GM10248 (cell line): ENCODE data around the gene CRIM1.
"Not testable (repeated sequence)": the region's sequence is repeated elsewhere in the genome, so short reads cannot be mapped to it uniquely, and the experiment has no call there.

Source experiments
- CTCF ChIA-PET: fragments of 300-600 bp; sonication (Branson Sonifier 250); formaldehyde crosslinking; extraction: SDS; loops from one replicate; lab custom pipeline; 2021; ENCODE audit warnings: antibody characterized with exemption; lab: Yijun Ruan, JAX
- POLR2A ChIA-PET: fragments of 350-650 bp; sonication (Branson Sonifier 250); formaldehyde crosslinking; extraction: SDS; loops from one replicate; lab custom pipeline; 2020; ENCODE audit warnings: antibody characterized with exemption; lab: Yijun Ruan, JAX
- DNase-seq: peaks from one replicate; pipeline ENCODE4 v3.0.0; 2012; ENCODE audit errors: extremely low spot score
- TF ChIP-seq, protein P1 (sequence below): IDR thresholded peaks from 2 replicates; pipeline ENCODE4 v1.5.1; 2012; ENCODE audit warnings: mild to moderate bottlenecking, low read depth; ENCODE audit errors: extremely low read depth, missing control alignments, control extremely low read depth

CRIM1 gene, protein sequence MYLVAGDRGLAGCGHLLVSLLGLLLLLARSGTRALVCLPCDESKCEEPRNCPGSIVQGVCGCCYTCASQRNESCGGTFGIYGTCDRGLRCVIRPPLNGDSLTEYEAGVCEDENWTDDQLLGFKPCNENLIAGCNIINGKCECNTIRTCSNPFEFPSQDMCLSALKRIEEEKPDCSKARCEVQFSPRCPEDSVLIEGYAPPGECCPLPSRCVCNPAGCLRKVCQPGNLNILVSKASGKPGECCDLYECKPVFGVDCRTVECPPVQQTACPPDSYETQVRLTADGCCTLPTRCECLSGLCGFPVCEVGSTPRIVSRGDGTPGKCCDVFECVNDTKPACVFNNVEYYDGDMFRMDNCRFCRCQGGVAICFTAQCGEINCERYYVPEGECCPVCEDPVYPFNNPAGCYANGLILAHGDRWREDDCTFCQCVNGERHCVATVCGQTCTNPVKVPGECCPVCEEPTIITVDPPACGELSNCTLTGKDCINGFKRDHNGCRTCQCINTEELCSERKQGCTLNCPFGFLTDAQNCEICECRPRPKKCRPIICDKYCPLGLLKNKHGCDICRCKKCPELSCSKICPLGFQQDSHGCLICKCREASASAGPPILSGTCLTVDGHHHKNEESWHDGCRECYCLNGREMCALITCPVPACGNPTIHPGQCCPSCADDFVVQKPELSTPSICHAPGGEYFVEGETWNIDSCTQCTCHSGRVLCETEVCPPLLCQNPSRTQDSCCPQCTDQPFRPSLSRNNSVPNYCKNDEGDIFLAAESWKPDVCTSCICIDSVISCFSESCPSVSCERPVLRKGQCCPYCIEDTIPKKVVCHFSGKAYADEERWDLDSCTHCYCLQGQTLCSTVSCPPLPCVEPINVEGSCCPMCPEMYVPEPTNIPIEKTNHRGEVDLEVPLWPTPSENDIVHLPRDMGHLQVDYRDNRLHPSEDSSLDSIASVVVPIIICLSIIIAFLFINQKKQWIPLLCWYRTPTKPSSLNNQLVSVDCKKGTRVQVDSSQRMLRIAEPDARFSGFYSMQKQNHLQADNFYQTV

DNA sequence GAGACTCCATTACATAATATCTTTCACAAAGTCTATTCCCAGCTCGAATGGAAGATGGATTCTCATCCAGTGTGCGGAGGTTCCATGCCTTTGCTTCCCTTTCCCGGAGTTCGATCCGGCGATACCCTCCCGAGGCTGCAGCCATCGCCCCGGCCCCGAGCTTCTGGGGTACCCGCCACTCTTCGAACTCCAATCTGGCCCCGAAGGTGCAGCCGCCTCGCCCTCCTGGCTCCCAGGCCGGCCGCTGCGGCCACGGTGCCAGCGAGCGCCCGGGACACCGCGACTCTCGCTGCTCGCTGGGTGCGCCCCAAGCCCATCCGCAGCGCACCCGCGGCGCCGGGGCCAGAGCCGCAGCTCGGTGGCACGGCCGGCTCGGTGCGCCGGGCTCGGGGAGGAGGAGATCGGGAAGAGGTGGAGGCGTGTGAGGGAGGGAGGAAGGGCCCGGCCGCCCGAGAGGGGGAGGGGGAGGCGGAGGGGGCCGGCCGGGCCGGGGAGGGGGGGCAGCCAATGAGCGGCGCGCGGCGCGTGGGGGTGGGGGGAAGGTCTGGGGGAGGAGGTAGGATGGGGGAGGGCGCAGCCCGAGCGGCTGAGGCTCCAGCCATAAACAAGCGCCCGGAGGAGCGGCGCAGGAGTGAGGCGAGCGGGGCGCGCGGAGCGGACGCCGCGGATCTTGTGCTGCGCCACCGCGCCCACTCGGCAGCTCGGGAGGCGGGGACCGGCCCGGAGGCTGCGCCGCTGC lies at the start of gene CRIM1:
CRIM1 (plus strand) TSS at position 628 of the 739 bp plus-strand sequence. CDS start 515 bp downstream, outside the sequence.
- POLR2A ChIA-PET, result interaction anchor here (1.1 kb wide), 1 partner anchor 115 kb away, joined by 3 read pairs; no protein-coding TSS in a partner anchor
- CTCF ChIA-PET, result interaction anchor here (0.9 to 6.9 kb wide), 3 partner anchors 16 to 430 kb away, joined by 3 to 77 read pairs (median 4); no protein-coding TSS in a partner anchor
- DNase-seq, result peak; percentile 72
- TF ChIP-seq, protein P1, sequence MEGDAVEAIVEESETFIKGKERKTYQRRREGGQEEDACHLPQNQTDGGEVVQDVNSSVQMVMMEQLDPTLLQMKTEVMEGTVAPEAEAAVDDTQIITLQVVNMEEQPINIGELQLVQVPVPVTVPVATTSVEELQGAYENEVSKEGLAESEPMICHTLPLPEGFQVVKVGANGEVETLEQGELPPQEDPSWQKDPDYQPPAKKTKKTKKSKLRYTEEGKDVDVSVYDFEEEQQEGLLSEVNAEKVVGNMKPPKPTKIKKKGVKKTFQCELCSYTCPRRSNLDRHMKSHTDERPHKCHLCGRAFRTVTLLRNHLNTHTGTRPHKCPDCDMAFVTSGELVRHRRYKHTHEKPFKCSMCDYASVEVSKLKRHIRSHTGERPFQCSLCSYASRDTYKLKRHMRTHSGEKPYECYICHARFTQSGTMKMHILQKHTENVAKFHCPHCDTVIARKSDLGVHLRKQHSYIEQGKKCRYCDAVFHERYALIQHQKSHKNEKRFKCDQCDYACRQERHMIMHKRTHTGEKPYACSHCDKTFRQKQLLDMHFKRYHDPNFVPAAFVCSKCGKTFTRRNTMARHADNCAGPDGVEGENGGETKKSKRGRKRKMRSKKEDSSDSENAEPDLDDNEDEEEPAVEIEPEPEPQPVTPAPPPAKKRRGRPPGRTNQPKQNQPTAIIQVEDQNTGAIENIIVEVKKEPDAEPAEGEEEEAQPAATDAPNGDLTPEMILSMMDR, result no peak

DNA sequence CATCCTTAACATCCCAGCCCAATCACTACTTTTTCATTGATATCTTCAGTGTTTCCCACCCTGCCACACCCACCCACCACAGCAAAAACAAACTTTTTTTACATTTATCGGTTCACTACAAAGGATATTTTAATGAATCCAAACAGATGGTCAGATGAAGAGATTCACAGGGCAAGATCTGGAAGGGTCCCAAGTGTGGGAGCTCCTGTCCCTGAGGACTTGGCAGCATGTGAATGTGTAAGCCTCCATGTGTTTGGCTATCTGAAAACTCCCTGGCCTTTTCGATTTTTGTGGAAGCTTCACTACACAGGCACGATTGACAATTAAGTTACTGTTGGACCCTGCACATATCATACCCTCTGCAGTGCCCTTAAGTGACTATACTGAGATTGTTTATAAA lies 48.1 kb upstream of the CRIM1 start:
- DNase-seq, result no peak
- TF ChIP-seq, protein P1, result no peak
- POLR2A ChIA-PET, result no interaction called here
- CTCF ChIA-PET, result interaction anchor here (1.5 kb wide), 1 partner anchor 43 kb away, joined by 3 read pairs; no protein-coding TSS in a partner anchor

DNA sequence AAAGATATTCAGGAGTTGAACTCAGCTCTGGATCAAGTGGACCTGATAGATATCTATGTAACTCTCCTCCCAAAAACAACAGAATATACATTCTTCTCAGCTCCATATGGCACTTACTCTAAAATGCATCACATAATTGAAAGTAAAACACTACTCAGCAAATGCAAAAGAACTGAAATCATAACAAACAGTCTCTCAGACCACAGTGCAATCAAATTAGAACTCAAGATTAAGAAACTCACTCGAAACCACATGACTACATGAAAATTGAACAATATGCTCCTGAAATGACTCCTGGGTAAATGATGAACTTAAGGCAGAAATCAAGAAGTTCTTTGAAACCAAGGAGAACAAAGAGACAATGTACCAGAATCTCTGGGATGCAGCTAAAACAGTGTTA lies 45.1 kb upstream of the CRIM1 start:
- POLR2A ChIA-PET, result not testable (repeated sequence)

DNA sequence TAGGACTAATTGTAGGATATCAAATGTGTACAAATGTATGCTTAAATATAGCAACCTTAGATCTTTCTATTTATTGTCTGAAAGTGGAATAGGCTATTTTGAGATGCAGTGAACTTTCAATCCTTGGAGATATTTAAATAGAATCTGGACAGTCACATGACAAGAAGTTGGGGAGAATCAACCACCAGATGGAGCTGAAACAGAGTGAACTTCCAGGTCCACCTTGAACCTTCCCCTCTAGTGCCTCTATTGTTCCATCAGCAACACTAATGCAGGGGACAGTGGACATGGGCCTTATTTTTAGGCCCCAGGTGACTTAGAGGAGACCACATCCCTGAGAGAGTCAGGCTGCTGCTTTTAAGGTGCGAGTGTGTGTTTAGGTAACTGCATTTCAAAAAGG lies 37.0 kb upstream of the CRIM1 start:
- POLR2A ChIA-PET, result no interaction called here
- TF ChIP-seq, protein P1, result no peak
- CTCF ChIA-PET, result no interaction called here
- DNase-seq, result no peak

More for the DNA sequence above, 45.1 kb upstream of the CRIM1 start:
- CTCF ChIA-PET, result interaction anchor here (1.0 to 1.1 kb wide), 2 partner anchors 8 to 28 kb away, joined by 3 to 5 read pairs; no protein-coding TSS in a partner anchor
- not testable (repeated sequence) for DNase-seq

DNA sequence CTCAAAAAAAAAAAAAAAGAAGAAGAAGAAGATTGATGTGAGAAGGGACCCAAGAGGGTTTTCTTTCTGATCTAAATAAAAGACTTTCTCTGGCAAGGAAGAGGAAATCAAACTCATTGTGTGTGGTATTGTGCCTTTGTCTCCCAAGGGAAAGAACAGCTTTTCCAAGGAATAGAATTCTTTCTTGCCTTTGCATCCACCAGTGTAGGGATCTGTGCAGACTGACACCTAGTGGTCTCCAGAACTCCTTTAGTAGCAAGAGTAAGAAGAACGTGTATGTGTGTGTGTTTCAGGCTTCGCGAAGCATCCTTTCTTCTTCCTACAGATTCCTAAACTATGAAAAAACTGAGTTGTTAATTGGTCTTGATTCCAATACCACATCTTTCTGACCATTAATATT lies 33.5 kb upstream of the CRIM1 start:
- POLR2A ChIA-PET, result no interaction called here
- TF ChIP-seq, protein P1, result peak; percentile 32
- CTCF ChIA-PET, result interaction anchor here (1.1 kb wide), 2 partner anchors 12 to 15 kb away, joined by 3 to 4 read pairs; no protein-coding TSS in a partner anchor
- no peak for DNase-seq

DNA sequence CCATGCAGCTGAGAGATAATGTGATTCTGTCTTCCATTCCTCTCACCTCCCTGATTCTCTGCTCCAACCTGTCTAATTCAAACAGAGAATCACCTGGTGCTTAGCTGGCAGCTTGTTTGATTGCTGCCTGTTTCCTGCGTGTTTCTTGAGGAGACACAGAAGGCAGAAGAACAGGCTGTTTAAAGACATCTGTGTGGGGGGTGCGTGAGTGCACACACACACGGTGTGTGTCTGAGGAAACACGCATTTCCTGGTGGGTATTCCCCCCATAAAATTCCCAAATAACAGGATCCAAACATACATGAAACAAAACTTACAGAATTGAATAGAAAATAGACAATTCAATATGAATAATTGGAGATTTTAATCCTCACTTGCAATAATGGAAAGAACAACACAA lies 29.3 kb upstream of the CRIM1 start:
- POLR2A ChIA-PET, result no interaction called here
- CTCF ChIA-PET, result interaction anchor here (2.5 kb wide), 1 partner anchor 11 kb away, joined by 6 read pairs; no protein-coding TSS in a partner anchor
- TF ChIP-seq, protein P1, result no peak
- no peak for DNase-seq
